HCT116 (cell line): ENCODE measurements around the gene STAT4. TPM values are rescaled to one million over a fixed set of nuclear protein-coding genes. Genes with fewer than 3 reads are reported as not detected.

ENCODE experiments used
- ATAC-seq: fragments of 200-7000 bp; cut with Tn5 transposase; 2 replicates; pipeline ENCODE4 v1.9.1; 2020; ENCODE audit warnings: mild to moderate bottlenecking, moderate library complexity
- BruUV-seq: library from RNA; stranded (reverse); fragments of 400-500 nt; replicated peaks from 2 replicates; lab custom pipeline; 2021; lab: Mats Ljungman, UMichigan
- CTCF ChIA-PET: fragments of 300-600 bp; sonication (Branson Sonifier 250); formaldehyde crosslinking; loops from one replicate; lab custom pipeline; 2021; ENCODE audit warnings: antibody characterized with exemption; lab: Charles Lee
- POLR2A ChIA-PET: fragments of 300-600, 350-600 bp; sonication (Branson Sonifier 250); formaldehyde crosslinking; loops from one replicate; lab custom pipeline; 2021; ENCODE audit warnings: antibody characterized with exemption; lab: Charles Lee
- RAD21 ChIA-PET, 2 experiments: fragments of 300-600 bp; sonication (Branson Sonifier 250); formaldehyde crosslinking; loops; one replicate each; lab custom pipeline; 2023; ENCODE audit warnings: low total read pairs in 2 of 2; ENCODE audit not compliant: uncharacterized antibody in 2 of 2, unreplicated experiment in 2 of 2, low non-redundant PET in 1 of 2; lab: Charles Lee
- DNase-seq: peaks from one replicate; pipeline ENCODE4 v3.0.0-alpha.2; 2010; ENCODE audit warnings: low read depth, low spot score
- H2AFZ ChIP-seq: fragments of 200-600 bp; shearing (Covaris generic), sonication (generic); 2 replicates; pipeline ENCODE4 v1.6.1; 2017; ENCODE audit warnings: low read depth, mixed run types, mixed read lengths, antibody characterized with exemption, low read length; ENCODE audit not compliant: poor library complexity, severe bottlenecking
- H3K27ac ChIP-seq: 2 replicates; pipeline ENCODE4 v1.5.1; 2012; ENCODE audit warnings: low read depth, low read length
- H3K27me3 ChIP-seq: fragments of 200-600 bp; sonication (generic); 2 replicates; pipeline ENCODE4 v1.6.1; 2016; ENCODE audit warnings: mixed run types, low read length, mixed read lengths; ENCODE audit not compliant: insufficient read depth
- H3K36me3 ChIP-seq, 2 experiments: fragments of 200-500 bp in 1 of 2; fragments of 200-600 bp in 1 of 2; sonication (Bioruptor generic) in 1 of 2; sonication (generic) in 1 of 2; 2 replicates each; pipeline versions ENCODE4 v1.5.1 to v1.6.1; 2014 to 2016; ENCODE audit warnings: low read length in 2 of 2, inconsistent platforms in 1 of 2, mixed read lengths in 1 of 2, mixed run types in 1 of 2; ENCODE audit not compliant: insufficient read depth in 2 of 2, control insufficient read depth in 1 of 2
- H3K4me1 ChIP-seq, 2 experiments: fragments of 200-600 bp in 1 of 2; sonication (generic) in 1 of 2; 2 replicates each; pipeline versions ENCODE4 v1.5.1 to v1.6.1; 2012 to 2017; ENCODE audit warnings: low read length in 2 of 2, inconsistent platforms in 1 of 2, mild to moderate bottlenecking in 1 of 2, mixed read lengths in 1 of 2, mixed run types in 1 of 2, moderate library complexity in 1 of 2; ENCODE audit not compliant: insufficient read depth in 2 of 2, control insufficient read depth in 1 of 2
- H3K4me2 ChIP-seq: fragments of 200-600 bp; sonication (generic); 2 replicates; pipeline ENCODE4 v1.6.1; 2017; ENCODE audit warnings: mixed run types, low read length, mixed read lengths
- H3K4me3 ChIP-seq, 2 experiments: fragments of 200-600 bp in 1 of 2; sonication (generic) in 1 of 2; replicated peaks in 1 of 2; 2 replicates each; pipeline ENCODE4 v1.5.1; 2011 to 2016; ENCODE audit warnings: low read length in 2 of 2, control low read depth in 1 of 2, low read depth in 1 of 2, mild to moderate bottlenecking in 1 of 2, mixed read lengths in 1 of 2, mixed run types in 1 of 2
- H3K79me2 ChIP-seq: fragments of 200-600 bp; sonication (generic); 2 replicates; pipeline ENCODE4 v1.6.1; 2017; ENCODE audit warnings: mild to moderate bottlenecking, mixed run types, low read length, moderate library complexity, mixed read lengths; ENCODE audit not compliant: insufficient read depth
- H3K9ac ChIP-seq: fragments of 200-600 bp; sonication (generic); 2 replicates; pipeline ENCODE4 v1.6.1; 2016; ENCODE audit warnings: low read length, mixed read lengths
- H3K9me2 ChIP-seq: fragments of 200-600 bp; sonication (generic), shearing (Covaris generic); 2 replicates; pipeline ENCODE4 v1.6.1; 2017; ENCODE audit warnings: mixed run types, mild to moderate bottlenecking, moderate library complexity; ENCODE audit not compliant: insufficient read depth
- H3K9me3 ChIP-seq, 2 experiments: fragments of 200-500 bp in 1 of 2; fragments of 200-600 bp in 1 of 2; sonication (Bioruptor generic) in 1 of 2; sonication (generic) in 1 of 2; 2 replicates each; pipeline ENCODE4 v1.6.1; 2014 to 2017; ENCODE audit warnings: low read length in 2 of 2, mixed read lengths in 2 of 2, inconsistent platforms in 1 of 2, low read depth in 1 of 2, mild to moderate bottlenecking in 1 of 2, mixed run types in 1 of 2, moderate library complexity in 1 of 2; ENCODE audit not compliant: control insufficient read depth in 1 of 2, insufficient read depth in 1 of 2
- H4K20me1 ChIP-seq: fragments of 200-600 bp; sonication (generic), shearing (Covaris generic); 2 replicates; pipeline ENCODE4 v1.6.1; 2017; ENCODE audit warnings: mixed run types, mild to moderate bottlenecking, moderate library complexity; ENCODE audit not compliant: insufficient read depth
- ATF3 ChIP-seq: IDR thresholded peaks from 2 replicates; pipeline ENCODE4 v1.6.1; 2012
- ELF1 ChIP-seq: IDR thresholded peaks from 2 replicates; pipeline ENCODE4 v1.6.1; 2012; ENCODE audit warnings: low read depth, borderline replicate concordance
- EZH2 ChIP-seq: fragments of 200-600 bp; sonication (generic); IDR thresholded peaks from 2 replicates; pipeline ENCODE4 v1.6.1; 2017; ENCODE audit warnings: antibody characterized with exemption, mixed run types
- EZH2phosphoT487 ChIP-seq: fragments of 200-600 bp; IDR thresholded peaks from 2 replicates; pipeline ENCODE4 v1.6.1; 2018; ENCODE audit warnings: antibody characterized with exemption, borderline replicate concordance
- FOSL1 ChIP-seq: IDR thresholded peaks from 2 replicates; pipeline ENCODE4 v1.6.1; 2012; ENCODE audit warnings: low read depth
- POLR2A ChIP-seq: IDR thresholded peaks from 2 replicates; pipeline ENCODE4 v1.7.0; 2011; ENCODE audit warnings: borderline replicate concordance; ENCODE audit not compliant: insufficient read depth, insufficient read length; ENCODE audit errors: extremely low read depth
- POLR2AphosphoS5 ChIP-seq: IDR thresholded peaks from 2 replicates; pipeline ENCODE4 v1.6.1; 2011; ENCODE audit warnings: mild to moderate bottlenecking, low read depth, low read length, moderate library complexity
- RAD21 ChIP-seq: IDR thresholded peaks from 2 replicates; pipeline ENCODE4 v1.6.1; 2012; ENCODE audit warnings: low read depth, mild to moderate bottlenecking
- REST ChIP-seq: IDR thresholded peaks from 2 replicates; pipeline ENCODE4 v1.6.1; 2012; ENCODE audit warnings: low read depth
- SIN3A ChIP-seq: IDR thresholded peaks from 2 replicates; pipeline ENCODE4 v1.6.1; 2012; ENCODE audit warnings: low read depth
- TCF7L2 ChIP-seq: IDR thresholded peaks from 2 replicates; pipeline ENCODE4 v1.7.0; 2011; ENCODE audit warnings: borderline replicate concordance, inconsistent platforms; ENCODE audit not compliant: insufficient read depth, insufficient read length; ENCODE audit errors: extremely low read depth
- ZBTB33 ChIP-seq: IDR thresholded peaks from 2 replicates; pipeline ENCODE4 v1.6.1; 2011; ENCODE audit warnings: mild to moderate bottlenecking, low read length, moderate library complexity; ENCODE audit not compliant: insufficient replicate concordance; ENCODE audit errors: extremely low read depth
- ZFX ChIP-seq: fragments of 450-650 bp; IDR thresholded peaks from 2 replicates; pipeline ENCODE4 v1.6.1; 2017
- intact Hi-C: fragments of 100-400 bp; cut with micrococcal nuclease; formaldehyde crosslinking; loops from 2 replicates; pipeline ENCODE4 v1.10.0; 2022
- total RNA-seq: library from RNA; stranded (reverse); gene quantifications from one replicate; pipeline ENCODE4 v1.2.1, GENCODE V29; 2021; ENCODE audit not compliant: unreplicated experiment

STAT4 gene
- total RNA-seq, 1 experiment from 2014 or later, result 2.0 TPM

GRCh38 chr2:191070276-191070675, 80.5 kb downstream of the STAT4 start:
- no TSS peak for BruUV-seq
- intact Hi-C loops, result no loop called here
- Histone ChIP-seq H3K79me2 (no peaks in the 10 kb centered on the region), H4K20me1 (no peaks in the 10 kb centered on the region), H3K36me3 (no peaks in the 10 kb centered on the region)
- no peak for TF ChIP-seq EZH2phosphoT487
- no peak for TF ChIP-seq EZH2
- TF ChIP-seq POLR2AphosphoS5, result no peak
- no peak for TF ChIP-seq ZFX
- TF ChIP-seq FOSL1, result no peak
- TF ChIP-seq TCF7L2, result no peak
- TF ChIP-seq POLR2A, result no peak
- no peak for TF ChIP-seq ATF3
- TF ChIP-seq SIN3A, result no peak
- no peak for TF ChIP-seq REST
- TF ChIP-seq RAD21, result no peak
- TF ChIP-seq ELF1, result no peak
- no peak for TF ChIP-seq ZBTB33
- TF ChIP-seq, all 23 proteins: peak for 0
- DNase-seq (no peak), ATAC-seq (no peak)
- Histone ChIP-seq H2AFZ (no peak overlapping the region), H3K27me3 (no peaks in the 10 kb centered on the region), H3K4me3 (no peak overlapping the region), H3K9me3 (no peaks in the 10 kb centered on the region), H3K9me2 (no peaks in the 10 kb centered on the region), H3K4me2 (no peak overlapping the region), H3K27ac (no peak overlapping the region), H3K9ac (no peak overlapping the region), H3K4me1 (no peaks in the 10 kb centered on the region)
- ChIA-PET POLR2A (interaction anchor here (0.6 kb wide), 1 partner anchor 372 kb away, joined by 4 read pairs; no protein-coding TSS in a partner anchor), RAD21 (no interaction called here), CTCF (interaction anchor here (1.8 kb wide), 1 partner anchor 18 kb away, joined by 7 read pairs; no protein-coding TSS in a partner anchor)
